Skin of body (tissue), 2 donors: ENCODE results near the gene LMF2. TPM values are rescaled to one million over a fixed set of nuclear protein-coding genes. Genes with fewer than 3 reads are reported as not detected.

ENCODE experiments used
- DNase-seq: peaks from one replicate; lab custom pipeline; 2025; lab: John Stamatoyannopoulos, UW
- total RNA-seq: library from RNA; depleted of rRNA; stranded (reverse); fragments of >200 nt; gene quantifications from one replicate; pipeline ENCODE4 v1.2.3, GENCODE V29; 2014

LMF2 gene
- total RNA-seq, 1 donor from 2014 or later, result 16.1 TPM

DNA sequence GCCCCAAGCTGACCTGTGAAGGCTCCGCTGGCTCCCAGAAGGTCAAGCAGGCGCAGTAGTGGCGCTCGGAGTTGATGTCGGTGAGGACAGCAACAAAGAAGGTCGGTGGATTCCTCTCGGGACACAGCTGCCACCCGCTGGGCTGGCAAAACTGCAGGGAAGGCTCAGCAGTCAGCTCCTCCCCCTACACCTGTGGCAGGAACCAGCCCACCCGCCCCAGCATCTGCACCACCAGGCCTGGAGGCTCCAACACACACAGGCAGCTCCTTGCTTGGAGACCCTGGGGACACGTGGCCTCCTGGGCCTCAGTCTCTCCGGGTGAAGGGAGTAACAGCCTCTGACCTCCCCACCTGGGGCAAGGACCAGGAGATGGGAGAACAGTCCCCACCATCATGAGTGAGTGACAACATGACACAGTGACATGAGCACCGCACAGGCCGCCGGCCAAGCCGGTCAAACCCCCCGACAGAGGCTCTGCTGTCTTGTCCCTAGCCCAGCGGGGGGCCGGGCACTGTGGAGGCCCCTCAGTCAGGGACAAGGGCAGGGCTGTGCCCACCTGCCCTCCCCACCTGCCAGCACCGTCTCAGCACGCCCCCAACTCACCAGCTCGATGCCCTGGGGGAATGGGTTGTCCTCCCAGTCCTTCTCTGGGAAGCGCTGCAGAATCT is 39.6 kb downstream of the LMF2 start:
- no peak for DNase-seq

DNA sequence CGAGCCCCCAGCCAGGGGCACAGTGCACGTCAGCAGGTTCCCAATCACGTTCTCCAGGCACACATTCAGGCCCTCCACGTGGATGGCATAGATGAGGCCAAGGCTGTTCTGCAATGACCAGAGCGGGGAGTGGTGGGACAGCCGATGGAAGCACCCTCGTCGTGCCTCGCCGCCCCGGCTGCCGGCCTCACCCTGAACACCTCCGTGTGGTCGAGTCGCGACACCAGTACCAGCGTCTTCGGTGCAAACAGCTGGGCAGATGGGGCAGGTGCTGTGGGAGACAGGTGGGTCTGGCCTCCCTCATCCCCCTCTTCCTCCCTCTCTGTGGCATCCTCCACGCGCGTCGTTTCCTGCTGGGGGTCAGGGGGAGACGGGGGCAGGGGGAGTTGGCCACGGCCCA is 40.2 kb downstream of the LMF2 start:
- DNase-seq, result no peak

DNA sequence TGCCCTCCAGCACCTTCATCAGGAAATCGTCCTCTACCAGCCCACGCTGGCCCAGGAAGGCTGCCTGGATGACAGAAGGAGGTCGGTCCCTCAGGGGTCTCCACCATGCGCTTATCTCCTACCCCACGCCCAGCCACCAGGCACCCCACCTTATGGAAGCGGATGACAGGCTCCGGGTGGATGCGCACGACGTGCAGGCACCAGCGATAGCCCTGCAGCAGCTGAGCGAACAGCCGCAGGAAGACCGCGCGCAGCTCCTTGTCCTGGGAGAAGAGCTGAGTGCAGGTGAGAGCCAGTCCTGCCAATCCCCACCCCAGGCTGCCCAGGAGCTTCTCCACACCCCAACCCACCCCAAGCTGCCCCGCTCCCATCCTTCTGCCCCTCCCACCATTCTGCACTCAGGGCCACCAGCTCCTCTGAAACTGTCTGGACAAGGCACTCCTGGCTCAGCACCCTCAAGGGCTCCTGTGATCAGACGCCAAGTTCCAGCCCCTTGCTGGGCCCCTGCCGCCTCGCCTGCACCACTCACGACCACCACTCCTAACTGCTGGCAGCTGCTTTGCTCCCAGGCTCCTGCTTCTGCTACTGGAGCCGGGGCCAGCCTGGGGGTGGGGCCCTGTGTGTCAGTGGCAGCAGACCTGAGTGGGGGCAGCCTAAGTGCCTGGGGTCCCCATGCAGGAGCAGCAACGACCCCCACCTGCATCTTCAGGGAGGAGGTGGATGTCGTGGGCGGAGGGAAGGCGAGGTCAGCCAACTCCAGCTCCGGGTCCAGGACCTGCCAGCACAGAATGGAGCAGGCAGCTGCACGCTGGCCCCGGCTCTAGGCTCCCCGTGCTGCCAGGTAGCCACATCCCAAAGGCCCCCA is 42.2 kb downstream of the LMF2 start:
- DNase-seq, result no peak

DNA sequence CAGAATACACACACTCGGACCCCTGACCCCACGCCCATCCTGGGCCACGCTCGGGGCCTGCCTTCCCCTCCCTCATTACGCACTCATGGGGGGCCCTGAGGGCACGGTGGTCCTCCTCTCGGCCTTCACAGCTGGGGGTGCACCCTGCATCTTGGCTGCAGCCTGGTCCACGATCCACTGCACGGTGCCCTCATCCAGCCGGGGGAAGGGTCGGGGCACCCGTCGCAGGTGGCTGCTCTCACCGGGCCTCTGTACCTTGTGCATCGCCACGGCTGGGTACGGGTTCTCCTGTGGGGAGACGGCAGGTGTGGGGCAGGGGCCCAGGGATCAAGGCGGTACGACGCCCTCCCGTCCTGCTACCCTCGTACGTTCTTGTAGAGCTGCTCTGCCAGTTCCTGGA is 43.1 kb downstream of the LMF2 start:
- no peak for DNase-seq

DNA sequence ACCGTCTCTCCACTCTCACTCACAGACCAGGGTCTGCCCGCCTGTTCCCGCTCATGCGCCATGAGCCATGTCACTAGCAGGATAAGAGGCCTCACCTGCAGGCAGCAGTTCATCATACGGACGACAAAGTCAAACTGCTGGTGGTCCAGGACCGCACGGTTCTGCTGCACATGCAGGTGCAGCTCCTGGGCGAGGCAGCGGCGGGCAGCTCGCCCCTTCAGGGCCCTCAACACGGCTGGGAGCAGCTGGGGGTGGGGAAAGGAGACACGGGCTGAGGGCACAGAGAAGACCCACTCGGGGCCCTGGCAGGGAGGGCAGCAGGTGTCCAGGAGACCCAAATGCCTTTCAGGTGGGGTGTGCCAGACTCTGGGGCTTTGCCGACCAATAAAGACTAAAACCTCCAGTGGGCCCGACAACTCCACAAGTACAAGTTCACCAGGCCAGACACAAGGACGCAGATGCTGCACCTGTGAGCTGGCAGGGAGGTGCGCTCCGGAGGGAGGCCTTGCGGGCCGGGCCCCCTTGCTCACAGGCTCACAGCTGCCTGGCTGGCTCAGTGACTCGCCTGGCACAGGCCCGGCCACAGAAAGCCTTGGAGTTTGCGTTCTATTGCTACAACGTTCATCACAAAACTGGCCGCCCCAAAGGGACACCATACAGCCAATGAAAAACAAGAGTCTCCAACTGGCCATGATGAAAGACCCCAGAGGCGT is 44.2 kb downstream of the LMF2 start:
- DNase-seq, result no peak

DNA sequence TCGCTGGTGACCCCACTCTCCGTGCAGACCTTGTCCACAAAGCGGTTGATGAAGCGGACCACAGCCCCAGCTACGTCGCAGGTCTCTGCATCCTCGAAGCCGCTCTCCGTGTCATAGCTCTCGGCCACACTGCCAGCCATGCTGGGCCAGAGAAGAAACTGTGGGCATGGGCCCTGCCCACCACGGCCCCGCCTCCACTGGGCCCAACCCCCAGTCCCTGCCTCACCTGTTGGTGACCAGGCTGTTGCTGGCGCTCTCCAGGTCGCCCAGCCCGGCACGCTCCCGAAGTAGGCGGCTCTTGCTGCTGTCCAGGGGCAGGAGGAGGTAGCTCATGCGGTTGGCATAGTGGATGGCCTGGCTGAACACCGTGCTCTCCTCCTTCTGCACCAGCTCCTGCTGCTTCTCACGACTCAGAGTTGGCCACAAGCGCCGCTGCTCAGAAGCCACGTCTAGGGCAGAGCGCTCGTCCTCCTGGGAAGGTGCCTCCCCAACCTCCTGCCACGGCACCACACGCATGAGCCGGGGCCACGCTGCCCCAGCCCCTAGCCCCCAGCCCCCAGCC is 45.4 kb downstream of the LMF2 start:
- DNase-seq, result no peak

DNA sequence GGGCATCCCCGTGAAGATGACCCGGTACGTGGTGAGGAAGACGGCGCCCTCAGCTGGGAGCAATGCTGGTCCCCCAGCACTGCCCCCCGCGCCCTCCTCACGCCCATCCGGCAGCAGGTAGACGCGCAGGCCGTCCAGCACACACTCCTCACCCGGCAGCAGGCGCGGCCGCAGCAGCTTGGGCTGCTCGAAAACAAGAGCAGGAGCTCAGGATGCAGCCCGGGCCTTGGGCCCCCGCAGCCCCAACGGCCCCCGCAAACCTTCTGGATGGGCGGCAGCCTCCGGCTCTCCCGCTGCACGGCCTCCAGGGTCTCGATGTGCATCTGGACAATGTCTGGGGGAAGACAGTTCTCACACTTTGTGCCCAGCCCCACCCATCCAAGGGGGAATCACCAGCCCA is 46.0 kb downstream of the LMF2 start:
- no peak for DNase-seq

DNA sequence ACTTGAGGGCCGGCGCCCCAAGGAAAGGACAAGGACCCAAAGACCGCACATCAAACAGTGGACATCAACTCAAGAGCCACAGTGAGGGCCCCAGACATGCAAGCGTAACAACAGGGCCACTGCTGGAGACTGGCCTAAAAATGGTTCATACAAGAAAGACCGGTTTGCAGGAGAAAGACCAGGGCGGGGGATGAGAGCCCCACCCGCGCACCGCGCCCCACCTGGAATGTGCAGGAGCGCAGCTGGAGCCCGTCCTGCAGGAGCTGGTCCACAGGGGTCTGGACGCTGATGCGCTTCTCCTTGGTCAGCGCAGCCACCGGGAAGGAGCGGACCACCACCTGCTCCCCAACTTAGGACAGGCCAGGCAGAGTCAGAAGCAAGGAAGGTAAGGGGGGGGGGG is 46.6 kb downstream of the LMF2 start:
- no peak for DNase-seq

DNA sequence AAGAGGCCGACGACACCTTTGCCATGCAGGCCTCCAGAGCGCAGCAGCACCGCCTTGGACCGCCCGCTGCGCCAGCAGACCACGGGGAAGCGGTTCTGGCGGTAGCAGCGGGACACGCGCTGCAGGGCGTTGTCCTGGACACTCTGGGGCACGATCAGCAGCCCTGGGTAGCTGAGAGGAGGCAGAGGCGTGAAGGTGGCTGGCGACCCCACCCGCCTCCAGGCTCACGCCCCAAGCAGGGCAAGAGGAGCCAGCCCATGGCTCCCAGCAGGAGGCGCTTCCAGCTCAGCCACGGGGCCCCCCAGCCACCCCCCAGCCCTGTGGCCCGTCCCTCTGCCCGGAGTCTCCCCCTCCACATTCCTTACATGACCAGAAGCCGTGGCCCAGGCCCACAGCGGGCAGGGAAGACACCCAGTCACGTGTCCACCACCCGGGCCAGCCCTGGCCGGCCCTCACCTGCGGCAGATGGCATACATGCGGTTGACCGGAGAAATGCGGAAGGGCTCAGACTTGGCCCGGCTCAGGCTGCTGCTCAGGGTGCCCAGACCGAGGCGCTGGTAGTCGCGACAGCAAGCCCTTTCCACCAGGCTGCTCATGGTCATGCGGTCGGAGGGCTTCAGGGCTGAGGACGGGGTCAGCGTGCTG is 47.9 kb downstream of the LMF2 start:
- no peak for DNase-seq

DNA sequence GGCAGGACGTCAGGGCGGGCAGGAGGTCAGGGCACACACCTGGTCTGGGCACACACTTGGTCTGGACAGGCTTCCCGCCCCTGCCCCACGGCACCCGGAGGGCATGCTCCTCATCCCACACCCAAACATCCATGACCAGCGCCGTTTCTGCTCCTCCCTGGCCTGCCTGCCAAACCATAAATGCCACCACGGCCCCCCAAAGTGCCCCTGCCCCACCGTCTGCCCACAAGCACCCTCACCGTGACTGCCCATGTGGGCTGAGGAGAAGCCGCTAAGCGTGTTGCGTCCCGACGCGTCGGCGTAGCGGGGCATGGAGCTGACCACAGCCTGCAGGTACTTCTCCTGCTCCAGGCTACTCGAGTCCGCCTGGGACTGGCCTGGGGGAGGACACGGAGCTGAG is 48.5 kb downstream of the LMF2 start:
- no peak for DNase-seq

DNA sequence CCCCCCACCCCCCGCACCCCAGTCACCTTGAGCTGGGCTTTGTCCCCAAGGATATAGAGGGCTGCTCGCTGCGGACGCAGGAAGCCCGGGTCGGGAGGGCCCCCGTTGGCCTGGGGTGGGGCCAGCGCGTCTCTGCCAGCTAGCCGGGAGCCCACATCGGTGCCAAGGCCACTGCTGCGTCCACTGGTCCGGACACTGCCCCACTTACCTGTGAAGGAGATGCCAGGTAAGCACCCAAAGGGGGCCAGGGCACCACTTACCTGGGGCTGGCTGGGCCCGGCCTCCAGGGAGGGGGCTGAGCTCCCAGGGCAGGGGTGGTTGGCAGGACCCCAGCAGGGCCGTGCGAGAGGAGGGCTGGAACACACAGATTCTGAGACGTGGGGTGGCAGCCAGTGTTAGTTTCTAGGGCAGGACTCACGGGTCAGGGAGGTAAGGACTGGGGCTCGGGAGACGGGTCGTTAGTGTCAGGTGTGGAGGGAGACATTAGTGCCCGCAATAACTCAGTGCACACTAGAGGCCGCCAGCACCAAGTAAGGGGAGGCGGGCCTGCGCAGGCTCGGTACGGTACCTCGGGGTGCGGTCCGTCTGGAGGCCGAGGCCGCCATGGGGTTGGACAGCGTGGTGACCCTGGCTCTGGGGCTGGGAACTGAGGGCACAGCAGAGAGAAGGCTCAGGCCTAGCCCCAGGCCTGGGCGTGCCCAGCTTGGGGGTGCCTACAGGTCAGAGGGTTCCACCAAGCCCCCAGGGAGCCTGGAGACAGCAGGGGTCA is 50.9 kb downstream of the LMF2 start:
- DNase-seq, result no peak

DNA sequence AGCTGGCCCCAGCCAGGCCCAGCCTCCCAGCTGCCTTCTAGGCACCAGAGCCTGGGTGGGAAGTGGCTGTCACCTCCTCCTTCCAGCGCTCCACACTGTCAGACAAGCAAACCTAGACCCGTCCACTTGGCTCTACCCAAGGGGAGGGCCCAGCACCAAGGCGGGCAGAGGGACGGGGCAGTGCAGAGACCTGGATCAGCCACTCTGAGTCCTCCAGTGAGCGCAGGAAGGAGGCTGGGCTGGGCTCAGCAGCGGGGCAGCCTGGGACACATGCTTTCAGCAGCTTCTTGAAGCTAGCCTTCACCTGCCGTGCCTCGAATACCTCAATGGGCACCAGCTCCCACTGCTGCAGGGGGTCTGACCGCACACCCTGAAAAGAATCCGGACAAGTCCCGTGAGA is 51.5 kb downstream of the LMF2 start:
- DNase-seq, result no peak

DNA sequence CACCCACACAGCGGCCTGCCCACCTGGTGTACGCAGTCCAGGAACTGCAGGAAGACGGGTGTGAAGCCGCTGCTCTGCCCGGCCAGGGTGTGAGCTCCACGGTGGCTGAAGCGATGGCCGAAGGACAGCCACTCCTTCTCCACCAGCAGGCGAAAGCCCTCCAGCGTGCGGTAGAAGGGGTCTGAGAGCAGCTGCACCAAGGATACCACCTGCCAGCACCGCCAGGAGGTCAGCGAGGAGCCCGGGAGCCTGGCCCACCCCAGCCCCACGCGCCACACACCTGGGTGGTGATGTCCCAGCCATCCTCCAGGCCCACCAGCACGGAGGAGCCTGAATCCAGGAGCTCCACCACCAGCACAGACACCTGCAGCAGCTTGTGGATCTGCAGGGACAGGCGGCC is 52.3 kb downstream of the LMF2 start:
- no peak for DNase-seq

DNA sequence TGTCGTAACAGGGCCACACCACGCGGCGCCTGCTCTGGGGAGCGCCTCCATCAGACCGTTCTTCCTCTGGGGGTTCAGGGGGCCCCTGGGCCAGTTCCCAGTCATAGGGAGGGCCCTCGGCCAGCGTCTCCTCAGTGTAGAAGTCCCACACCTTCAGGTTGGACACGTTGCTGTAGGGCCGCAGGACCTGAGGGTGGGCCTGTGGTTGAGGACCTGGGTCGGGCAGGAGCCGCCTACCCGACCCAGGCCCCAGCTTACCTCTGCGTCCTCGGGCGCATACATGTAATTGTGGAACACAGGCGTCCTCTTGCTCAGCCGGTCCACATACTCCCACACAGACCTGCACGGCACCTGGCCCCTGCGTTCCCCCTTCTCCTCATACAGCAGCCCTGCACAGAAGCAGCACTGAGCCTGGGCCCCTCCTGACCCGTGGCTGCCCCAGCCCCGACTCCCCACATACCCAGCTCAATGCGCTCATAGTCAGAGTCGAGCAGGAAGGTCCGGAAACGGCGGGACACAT is 52.9 kb downstream of the LMF2 start:
- DNase-seq, result no peak

Other genes starting within 250 kb of the LMF2 start
- gene MAPK12, start 246.0 kb downstream of the LMF2 start, total RNA-seq, result 8.8 TPM
- 5.2 TPM for gene MAPK11, start 237.3 kb downstream of the LMF2 start, total RNA-seq
- 68.8 TPM for gene PLXNB2, start 200.1 kb downstream of the LMF2 start, total RNA-seq
- 2.9 TPM for gene DENND6B, start 180.7 kb downstream of the LMF2 start, total RNA-seq
- gene PPP6R2, start 164.4 kb downstream of the LMF2 start, total RNA-seq, result 31.5 TPM
- 31.9 TPM for gene SBF1, start 32.7 kb downstream of the LMF2 start, total RNA-seq
- gene ADM2, start 26.2 kb downstream of the LMF2 start, total RNA-seq, result 0.39 TPM
- gene MIOX, start 20.8 kb downstream of the LMF2 start, total RNA-seq, result not detected
- 29.7 TPM for gene NCAPH2, start 522 bp upstream of the LMF2 start, total RNA-seq
- 0.59 TPM for gene SCO2, start 17.9 kb upstream of the LMF2 start, total RNA-seq
- 16.3 TPM for gene TYMP, start 22.3 kb upstream of the LMF2 start, total RNA-seq
- gene KLHDC7B, start 38.2 kb upstream of the LMF2 start, total RNA-seq, result 0.30 TPM
- not detected for gene SYCE3, start 55.2 kb upstream of the LMF2 start, total RNA-seq
- 10.3 TPM for gene CPT1B, start 70.7 kb upstream of the LMF2 start, total RNA-seq
- 28.3 TPM for gene CHKB, start 75.1 kb upstream of the LMF2 start, total RNA-seq
- gene MAPK8IP2, start 93.1 kb upstream of the LMF2 start, total RNA-seq, result 1.6 TPM
- 8.4 TPM for gene ARSA, start 120.5 kb upstream of the LMF2 start, total RNA-seq
- 7.2 TPM for gene SHANK3, start 165.1 kb upstream of the LMF2 start, total RNA-seq
- gene ACR, start 230.5 kb upstream of the LMF2 start, total RNA-seq, result 0.39 TPM